ENCODE results near the gene HHAT. TPM values are rescaled to one million over a fixed set of nuclear protein-coding genes. Genes with fewer than 3 reads are reported as not detected.

The HHAT gene
- total RNA-seq, 1 experiment from 2014 or later: 4.0 TPM

- no peak for DNase-seq (ENCODE audit: low spot score)
Observed at GRCh38 chr1:210440081-210440480, 111.4 kb downstream of the HHAT start.

- no peak for DNase-seq (ENCODE audit: low spot score)
Observed at GRCh38 chr1:210441028-210441427, 112.3 kb downstream of the HHAT start.

GRCh38 chr1:210445485-210445884, 116.8 kb downstream of the HHAT start:
- no peak for DNase-seq (ENCODE audit: low spot score)

- no peak for DNase-seq (ENCODE audit: low spot score)
Observed at GRCh38 chr1:210445931-210446330, 117.2 kb downstream of the HHAT start.

- DNase-seq (ENCODE audit: low spot score): no peak
Observed at GRCh38 chr1:210446479-210446878, 117.8 kb downstream of the HHAT start.

GRCh38 chr1:210447456-210448057, 118.9 kb downstream of the HHAT start:
- no peak for DNase-seq (ENCODE audit: low spot score)

GRCh38 chr1:210448297-210448892, 119.7 kb downstream of the HHAT start:
- DNase-seq (ENCODE audit: low spot score): peak; percentile 37

- DNase-seq (ENCODE audit: low spot score): no peak
Observed at GRCh38 chr1:210455840-210456603, 127.3 kb downstream of the HHAT start.

- DNase-seq (ENCODE audit: low spot score): no peak
Observed at GRCh38 chr1:210456731-210457255, 128.1 kb downstream of the HHAT start.

- DNase-seq (ENCODE audit: low spot score): no peak
Observed at GRCh38 chr1:210457568-210457967, 128.9 kb downstream of the HHAT start.

- peak; percentile 41 for DNase-seq (ENCODE audit: low spot score)
Observed at GRCh38 chr1:210464519-210465039, 135.9 kb downstream of the HHAT start.

- DNase-seq (ENCODE audit: low spot score): no peak
Observed at GRCh38 chr1:210465150-210465549, 136.4 kb downstream of the HHAT start.

GRCh38 chr1:210467440-210468043, 138.8 kb downstream of the HHAT start:
- DNase-seq (ENCODE audit: low spot score): no peak

GRCh38 chr1:210469441-210469840, 140.7 kb downstream of the HHAT start:
- DNase-seq (ENCODE audit: low spot score): no peak

GRCh38 chr1:210475321-210475720, 146.6 kb downstream of the HHAT start:
- DNase-seq (ENCODE audit: low spot score): no peak

- no peak for DNase-seq (ENCODE audit: low spot score)
Observed at GRCh38 chr1:210475806-210476205, 147.1 kb downstream of the HHAT start.

GRCh38 chr1:210476730-210477129, 148.0 kb downstream of the HHAT start:
- no peak for DNase-seq (ENCODE audit: low spot score)

GRCh38 chr1:210477328-210477924, 148.7 kb downstream of the HHAT start:
- DNase-seq (ENCODE audit: low spot score): peak; percentile 38

GRCh38 chr1:210478820-210479219, 150.1 kb downstream of the HHAT start:
- DNase-seq (ENCODE audit: low spot score): no peak

GRCh38 chr1:210482491-210482890, 153.8 kb downstream of the HHAT start:
- no peak for DNase-seq (ENCODE audit: low spot score)

GRCh38 chr1:210482945-210483617, 154.4 kb downstream of the HHAT start:
- no peak for DNase-seq (ENCODE audit: low spot score)
